M059J (cell line): ENCODE results near the gene PTGR2. TPM values are rescaled to one million over a fixed set of nuclear protein-coding genes. Genes with fewer than 3 reads are reported as not detected.
A peak's percentile ranks its signal among the peaks of the same experiment; 100 is the strongest.
"Not testable (repeated sequence)": the region's sequence is repeated elsewhere in the genome, so short reads cannot be mapped to it uniquely, and the experiment has no call there.

Source experiments
- DNase-seq: peaks from one replicate; pipeline ENCODE4 v3.0.0-alpha.2; 2012; ENCODE audit warnings: low read depth
- total RNA-seq: library from RNA; depleted of rRNA; stranded (reverse); fragments of >200 nt; shearing (Covaris generic); gene quantifications from 2 replicates; pipeline ENCODE4 v1.2.3, GENCODE V29; 2014; rRNA removed

Gene PTGR2
- 3.8 and 5.0 TPM in 2 replicates for total RNA-seq

GRCh38 chr14:73851567-73852382 is at the start of gene PTGR2:
Gene PTGR2 (plus strand): TSS chr14:73851831. CDS start chr14:73858863, 7,032 bp downstream.
- peak; percentile 95 for DNase-seq

GRCh38 chr14:73802431-73803188 is 49.0 kb upstream of the PTGR2 start:
- no peak for DNase-seq

GRCh38 chr14:73804636-73805035 is 47.0 kb upstream of the PTGR2 start:
- DNase-seq: no peak

GRCh38 chr14:73807457-73807856 is 44.2 kb upstream of the PTGR2 start:
- no peak for DNase-seq

- DNase-seq: no peak
These were observed 42.2 kb upstream of the PTGR2 start for GRCh38 chr14:73809391-73809790.

GRCh38 chr14:73810478-73811163 is 41.0 kb upstream of the PTGR2 start:
- peak; percentile 18 for DNase-seq

GRCh38 chr14:73811164-73811503 is 40.5 kb upstream of the PTGR2 start:
- no peak for DNase-seq

- no peak for DNase-seq
These were observed 37.5 kb upstream of the PTGR2 start for GRCh38 chr14:73814153-73814552.

- DNase-seq: no peak
These were observed 35.8 kb upstream of the PTGR2 start for GRCh38 chr14:73815849-73816248.

GRCh38 chr14:73816393-73816816 is 35.2 kb upstream of the PTGR2 start:
- no peak for DNase-seq

- no peak for DNase-seq
These were observed 34.5 kb upstream of the PTGR2 start for GRCh38 chr14:73817020-73817655.

- DNase-seq: no peak
These were observed 32.8 kb upstream of the PTGR2 start for GRCh38 chr14:73818821-73819220.

GRCh38 chr14:73820631-73821030 is 31.0 kb upstream of the PTGR2 start:
- DNase-seq: no peak

GRCh38 chr14:73823339-73823885 is 28.2 kb upstream of the PTGR2 start:
- DNase-seq: no peak

GRCh38 chr14:73824127-73824526 is 27.5 kb upstream of the PTGR2 start:
- DNase-seq: peak; percentile 41

GRCh38 chr14:73824536-73824935 is 27.1 kb upstream of the PTGR2 start:
- no peak for DNase-seq

GRCh38 chr14:73825551-73826188 is 26.0 kb upstream of the PTGR2 start:
- peak; percentile 75 for DNase-seq

GRCh38 chr14:73827190-73827589 is 24.4 kb upstream of the PTGR2 start:
- DNase-seq: not testable (repeated sequence)

GRCh38 chr14:73829071-73829470 is 22.6 kb upstream of the PTGR2 start:
- no peak for DNase-seq

GRCh38 chr14:73829526-73830431 is 21.9 kb upstream of the PTGR2 start:
- DNase-seq: peak; percentile 91
